HL-60/S4 treated with phorbol 12-myristate 13-acetate at 8.2 ng/mL for 4 days and 3 days (cell line): ENCODE data around the gene APOA1.

Experiments used
- in situ Hi-C: fragments of 300-500 bp; cut with MboI; formaldehyde crosslinking; loops from 2 replicates; pipeline ENCODE4 v1.15.0; 2022; ENCODE audit warnings: low sequenced_read_pairs

APOA1 gene

GRCh38 chr11:116792144-116792868 is 45.1 kb downstream of the APOA1 start:
- in situ Hi-C loops: loop anchor here (10.0 kb wide), 1 partner anchor 312 kb away; no protein-coding TSS in a partner anchor

DNA sequence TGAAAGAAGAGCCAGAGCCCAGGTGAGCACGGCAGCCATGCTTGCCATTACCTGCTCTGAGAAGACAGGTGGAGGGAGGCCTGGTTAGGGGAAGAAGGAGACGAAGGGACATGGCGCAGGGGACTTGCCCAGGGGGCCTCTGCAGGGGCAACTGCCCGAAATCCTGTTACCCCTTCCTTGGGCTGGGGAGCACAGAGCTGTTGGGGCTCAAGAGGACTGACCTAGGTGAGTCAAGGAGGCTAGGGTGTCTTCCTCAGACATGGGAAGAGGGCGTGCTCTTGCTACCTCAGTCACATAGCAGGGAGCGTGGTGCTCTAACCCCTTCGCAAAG is 45.6 kb downstream of the APOA1 start, which contains the start of gene APOA5:
APOA5 (minus strand) TSS at position 67 of the 331 bp plus-strand sequence; CDS start at position 48, 19 bp downstream.
- in situ Hi-C loops: loop anchor here (10.0 kb wide), 1 partner anchor 313 kb away; no protein-coding TSS in a partner anchor

DNA sequence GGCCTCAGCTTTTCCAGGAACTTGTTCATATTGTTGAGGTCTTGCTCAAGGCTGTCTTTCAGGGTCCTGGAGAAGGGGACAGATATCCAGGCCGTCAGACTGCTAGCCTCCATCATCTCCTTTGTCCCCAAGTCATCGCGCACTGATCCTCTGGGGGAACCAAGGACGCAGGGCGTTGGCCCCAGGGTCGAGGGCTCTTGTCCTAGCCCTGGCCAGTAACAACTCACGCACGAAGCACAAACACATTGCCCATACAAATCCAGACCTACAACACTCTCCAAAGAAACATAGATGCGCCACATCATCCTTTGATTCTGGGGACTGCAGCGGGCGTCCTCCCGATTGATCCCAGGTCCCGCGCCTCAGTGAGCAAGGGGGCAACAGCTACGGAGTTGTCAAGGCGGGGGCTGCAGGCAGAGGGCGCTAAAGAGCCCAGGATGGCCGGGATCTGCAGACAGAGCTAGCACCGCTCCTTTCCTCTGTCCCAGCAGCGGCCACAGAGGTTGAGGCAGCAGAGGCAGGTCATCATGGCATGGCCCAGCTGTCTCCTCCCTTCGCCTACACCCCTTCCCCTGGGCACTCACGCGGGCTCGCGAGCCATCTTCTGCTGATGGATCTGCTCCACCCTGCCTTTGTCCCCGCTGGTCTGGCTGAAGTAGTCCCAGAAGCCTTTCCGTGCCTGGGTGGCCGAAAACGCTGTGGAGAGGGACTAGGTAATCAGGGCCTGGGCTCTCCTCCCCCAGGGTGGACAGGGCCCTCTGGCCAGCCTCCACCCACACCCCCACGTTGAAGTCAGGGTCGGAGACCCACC is 46.2 kb downstream of the APOA1 start:
- in situ Hi-C loops: loop anchor here (10.0 kb wide), 1 partner anchor 314 kb away; no protein-coding TSS in a partner anchor

- in situ Hi-C loops: loop anchor here (10.0 kb wide), 1 partner anchor 314 kb away; no protein-coding TSS in a partner anchor
Measured at GRCh38 chr11:116790167-116791001, 47.0 kb downstream of the APOA1 start.

DNA sequence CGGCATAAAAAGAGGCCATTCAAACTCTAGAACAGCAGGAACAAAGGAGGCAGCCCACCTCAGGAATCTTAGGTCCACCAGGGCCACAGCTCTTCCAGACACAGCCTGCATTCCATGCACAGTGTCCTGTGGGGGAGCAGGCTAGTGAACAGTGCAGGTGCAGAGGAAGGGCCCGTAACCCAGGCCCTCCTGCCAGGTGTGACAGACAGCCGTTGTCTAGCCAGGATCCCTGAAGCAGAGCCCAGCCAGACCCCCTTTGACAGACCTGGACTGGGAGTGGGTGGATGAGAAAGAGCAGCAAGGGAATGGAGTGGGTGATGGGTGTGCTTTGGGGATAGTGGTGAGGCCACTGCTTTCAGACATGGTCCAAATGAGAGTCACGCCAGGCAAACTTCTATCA is 48.4 kb downstream of the APOA1 start:
- in situ Hi-C loops: no loop called here

- in situ Hi-C loops: no loop called here
Measured at GRCh38 chr11:116788534-116788933, 48.9 kb downstream of the APOA1 start.

DNA sequence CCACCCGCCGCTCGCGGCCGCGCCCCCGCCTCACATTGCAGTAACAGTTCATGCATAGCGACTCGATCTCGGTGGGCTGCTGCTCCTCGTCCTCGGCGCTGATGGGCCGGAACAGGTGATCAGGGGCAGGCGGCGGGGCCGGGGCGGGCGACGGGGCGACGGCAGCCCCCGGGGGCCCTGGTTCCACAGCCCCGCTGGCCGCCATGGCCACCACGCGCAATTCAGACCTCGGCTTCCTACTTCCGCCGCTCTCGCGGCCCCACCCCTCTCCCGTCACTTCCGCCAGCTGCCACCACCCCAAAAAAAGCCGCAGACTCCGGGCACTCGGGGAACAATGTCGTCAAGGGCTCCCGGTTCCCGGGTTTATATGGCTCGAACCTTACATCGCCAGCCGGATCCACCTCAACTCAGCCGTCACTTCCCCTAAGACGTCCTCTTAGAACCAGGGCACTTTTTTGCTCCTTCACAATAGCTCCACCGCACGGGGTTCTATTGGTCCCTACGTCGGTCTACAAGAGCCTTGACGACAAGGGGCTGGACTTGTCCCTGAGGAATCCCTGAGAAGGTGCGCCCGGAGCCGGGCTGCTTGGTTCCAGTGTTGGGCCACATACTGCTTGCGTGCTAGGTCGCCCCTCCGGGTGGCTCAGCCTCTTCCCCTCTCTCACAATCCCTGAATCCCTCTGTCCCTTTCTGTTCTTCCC is 49.5 kb downstream of the APOA1 start, which contains the start of gene ZPR1:
ZPR1 (minus strand) TSS at position 238 of the 701 bp plus-strand sequence; CDS start at position 205, 33 bp downstream.
- in situ Hi-C loops: no loop called here

DNA sequence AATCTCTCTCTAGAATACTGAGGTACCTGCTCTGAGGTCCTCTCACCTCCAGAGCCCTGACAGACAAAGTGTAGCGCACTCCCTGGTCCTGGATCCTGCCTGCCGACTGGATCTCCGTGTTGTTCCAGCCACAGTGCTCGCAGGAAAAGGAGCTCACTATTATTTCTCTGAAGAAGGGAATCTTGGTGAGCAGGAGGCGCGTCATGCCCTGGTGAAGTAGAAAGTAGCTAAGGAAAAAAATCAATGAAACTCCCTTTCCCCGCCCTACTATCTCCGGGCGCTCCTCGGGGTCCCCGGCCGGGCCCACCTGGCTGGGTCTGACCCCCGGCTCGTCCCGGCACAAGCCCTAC is 50.0 kb downstream of the APOA1 start:
- in situ Hi-C loops: no loop called here

GRCh38 chr11:116786966-116787365 is 50.5 kb downstream of the APOA1 start:
- in situ Hi-C loops: no loop called here

DNA sequence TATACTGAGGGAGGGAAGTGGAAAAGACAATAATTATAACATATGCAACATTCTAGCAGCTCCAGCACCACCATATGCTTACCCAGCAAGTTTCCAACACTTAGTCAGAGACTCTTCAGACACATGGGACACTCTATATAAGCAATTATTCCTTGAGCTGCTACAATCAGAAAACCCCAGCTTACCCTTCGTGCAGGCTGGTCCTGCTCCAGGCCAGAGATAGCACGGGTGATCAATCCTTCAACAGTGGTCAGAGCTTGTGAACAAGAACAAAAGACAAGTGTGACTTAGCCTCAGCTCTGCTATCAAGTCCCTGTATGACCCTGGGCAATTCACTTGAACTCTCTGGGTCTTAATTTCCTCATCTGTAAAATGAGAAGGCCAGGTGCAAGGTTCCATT is 51.1 kb downstream of the APOA1 start:
- in situ Hi-C loops: no loop called here
